Loucy (cell line): Measurements from ENCODE around the gene CHMP1A.

ENCODE experiments used
- H2AFZ ChIP-seq: fragments of 200-600 bp; sonication (generic); 2 replicates; pipeline ENCODE4 v1.6.0; 2016; ENCODE audit warnings: antibody characterized with exemption, mild to moderate bottlenecking, low read length, moderate library complexity
- H3F3A ChIP-seq: fragments of 200-600 bp; 2 replicates; pipeline ENCODE4 v1.6.0; 2016; ENCODE audit warnings: antibody characterized with exemption, low read depth, mild to moderate bottlenecking
- H3K27me3 ChIP-seq: fragments of 200-600 bp; sonication (generic); 2 replicates; pipeline ENCODE4 v1.6.1; 2014; ENCODE audit warnings: low read length, mild to moderate bottlenecking; ENCODE audit not compliant: insufficient read depth, poor library complexity, severe bottlenecking
- H3K36me3 ChIP-seq: fragments of 200-600 bp; sonication (generic); 2 replicates; pipeline ENCODE4 v1.6.1; 2016; ENCODE audit warnings: low read length; ENCODE audit not compliant: insufficient read depth
- H3K4me1 ChIP-seq: fragments of 200-600 bp; sonication (generic); 2 replicates; pipeline ENCODE4 v1.5.1; 2014; ENCODE audit warnings: low read length, mild to moderate bottlenecking; ENCODE audit not compliant: insufficient read depth, poor library complexity, severe bottlenecking
- H3K4me2 ChIP-seq: fragments of 200-600 bp; sonication (generic); 2 replicates; pipeline ENCODE4 v1.6.0; 2014; ENCODE audit warnings: antibody characterized with exemption, low read length, low read depth, mild to moderate bottlenecking; ENCODE audit not compliant: poor library complexity, severe bottlenecking
- H3K4me3 ChIP-seq: fragments of 200-600 bp; sonication (generic); 2 replicates; pipeline ENCODE4 v1.5.1; 2014; ENCODE audit warnings: low read length, mild to moderate bottlenecking, mixed read lengths; ENCODE audit not compliant: poor library complexity, severe bottlenecking
- H3K79me2 ChIP-seq: fragments of 200-600 bp; sonication (generic); 2 replicates; pipeline ENCODE4 v1.6.1; 2014; ENCODE audit warnings: low read length; ENCODE audit not compliant: insufficient read depth
- H3K9ac ChIP-seq: fragments of 200-600 bp; sonication (generic); 2 replicates; pipeline ENCODE4 v1.6.0; 2014; ENCODE audit warnings: mild to moderate bottlenecking, low read depth, low read length, moderate library complexity; ENCODE audit not compliant: poor library complexity, severe bottlenecking
- H3K9me2 ChIP-seq: fragments of 200-600 bp; sonication (generic); replicated peaks from 2 replicates; pipeline ENCODE4 v1.6.1; 2016; ENCODE audit warnings: low read depth, low read length, mixed read lengths
- H3K9me3 ChIP-seq: fragments of 200-600 bp; sonication (generic); 2 replicates; pipeline ENCODE4 v1.6.1; 2014; ENCODE audit warnings: mild to moderate bottlenecking, antibody characterized with exemption, low read length, low read depth; ENCODE audit not compliant: insufficient read depth
- H4K20me1 ChIP-seq: fragments of 200-600 bp; sonication (generic); 2 replicates; pipeline ENCODE4 v1.6.0; 2014; ENCODE audit warnings: antibody characterized with exemption, low read length, mild to moderate bottlenecking; ENCODE audit not compliant: insufficient read depth, poor library complexity, severe bottlenecking
- CTCF ChIP-seq: fragments of 200-600 bp; sonication (generic); conservative IDR thresholded peaks from 2 replicates; pipeline ENCODE4 v1.5.1; 2014; ENCODE audit warnings: mild to moderate bottlenecking, antibody characterized with exemption, low read length
- EZH2phosphoT487 ChIP-seq: fragments of 200-600 bp; IDR thresholded peaks from 2 replicates; pipeline ENCODE4 v1.6.1; 2018; ENCODE audit warnings: antibody characterized with exemption, mild to moderate bottlenecking, moderate library complexity, borderline replicate concordance

Gene CHMP1A

DNA sequence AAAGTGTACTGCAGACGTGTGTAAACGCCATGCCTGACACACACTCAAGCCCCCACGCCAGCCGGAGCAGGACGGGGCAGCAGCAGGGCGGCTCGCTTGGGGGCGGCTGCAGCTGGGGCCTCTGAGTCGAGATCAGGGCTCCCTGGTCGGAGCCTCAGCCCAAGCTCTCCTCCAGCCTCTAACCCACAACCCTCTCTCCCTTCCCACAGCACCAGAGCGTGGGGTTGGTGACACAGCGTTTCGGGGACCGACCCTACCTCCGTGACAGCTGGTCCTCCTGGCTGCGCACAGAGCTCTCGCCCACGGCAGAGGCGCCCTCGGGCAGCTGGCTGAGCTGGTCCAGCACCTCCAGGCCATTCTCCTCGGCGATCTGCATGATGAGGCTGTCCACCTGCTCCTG, 11.2 kb downstream of the CHMP1A start:
- no peaks in the 10 kb centered on the region for H3K79me2 ChIP-seq
- no peaks in the 10 kb centered on the region for H3K9me2 ChIP-seq
- H3K4me1 ChIP-seq, result no peaks in the 10 kb centered on the region
- no peaks in the 10 kb centered on the region for H4K20me1 ChIP-seq
- H3K36me3 ChIP-seq, result peaks cover 5% of the 10 kb centered on the region; the same call in 1 of the 2 replicates
- H3F3A ChIP-seq, result no peaks in the 10 kb centered on the region
- H3K9ac ChIP-seq, result no peak overlapping the region
- no peak for TF ChIP-seq EZH2phosphoT487
- TF ChIP-seq CTCF, result no peak
- H3K4me3 ChIP-seq, result no peak overlapping the region
- no peaks in the 10 kb centered on the region for H3K9me3 ChIP-seq
- no peak overlapping the region for H2AFZ ChIP-seq
- H3K4me2 ChIP-seq, result no peak overlapping the region
- H3K27me3 ChIP-seq, result no peaks in the 10 kb centered on the region

DNA sequence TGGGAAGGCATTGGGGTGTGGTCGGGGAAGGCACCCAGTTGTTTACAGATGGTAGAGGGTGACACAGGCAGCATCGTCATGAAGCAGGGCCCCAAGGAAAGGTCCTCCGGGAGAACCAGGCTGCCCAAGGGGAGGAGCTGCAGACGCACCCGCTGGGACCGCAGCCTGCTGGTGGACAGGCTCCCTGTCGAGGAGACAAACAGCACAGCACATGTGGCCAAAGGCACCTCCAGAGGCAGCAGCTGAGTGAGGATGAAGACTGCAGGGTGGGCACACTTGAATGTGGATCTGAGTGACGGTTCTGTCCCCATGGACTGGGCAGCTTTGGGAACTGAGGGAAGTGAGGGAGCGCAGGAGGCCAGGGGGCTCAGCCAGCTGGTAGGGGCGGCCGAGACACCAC, 12.4 kb downstream of the CHMP1A start:
- Histone ChIP-seq H3F3A (no peaks in the 10 kb centered on the region), H3K4me1 (no peaks in the 10 kb centered on the region), H3K4me2 (no peak overlapping the region), H3K4me3 (no peak overlapping the region), H3K9me2 (no peaks in the 10 kb centered on the region), H3K36me3 (peaks cover 5% of the 10 kb centered on the region; the same call in 1 of the 2 replicates), H3K79me2 (no peaks in the 10 kb centered on the region), H3K9me3 (no peaks in the 10 kb centered on the region), H2AFZ (no peak overlapping the region), H3K27me3 (no peaks in the 10 kb centered on the region), H4K20me1 (no peaks in the 10 kb centered on the region), H3K9ac (no peak overlapping the region)
- no peak for TF ChIP-seq CTCF
- TF ChIP-seq EZH2phosphoT487, result no peak

GRCh38 chr16:89643769-89644300, 13.7 kb downstream of the CHMP1A start:
- no peaks in the 10 kb centered on the region for H3K79me2 ChIP-seq
- no peaks in the 10 kb centered on the region for H4K20me1 ChIP-seq
- no peak overlapping the region for H3K4me2 ChIP-seq
- no peaks in the 10 kb centered on the region for H3K4me1 ChIP-seq
- H3K4me3 ChIP-seq, result no peak overlapping the region
- no peaks in the 10 kb centered on the region for H3F3A ChIP-seq
- no peak for TF ChIP-seq EZH2phosphoT487
- TF ChIP-seq CTCF, result no peak
- no peaks in the 10 kb centered on the region for H3K27me3 ChIP-seq
- H3K9ac ChIP-seq, result no peak overlapping the region
- H3K36me3 ChIP-seq, result peaks cover 5% of the 10 kb centered on the region; the same call in 1 of the 2 replicates
- H2AFZ ChIP-seq, result no peak overlapping the region
- H3K9me2 ChIP-seq, result no peaks in the 10 kb centered on the region
- H3K9me3 ChIP-seq, result no peaks in the 10 kb centered on the region
